SU-DHL-6 (cell line): ENCODE data around the gene MRPS2.

Experiments used
- EZH2phosphoT487 ChIP-seq: fragments of 200-600 bp; sonication (generic), shearing (Covaris generic); conservative IDR thresholded peaks from 2 replicates; pipeline ENCODE4 v1.6.1; 2018; ENCODE audit warnings: mild to moderate bottlenecking, antibody characterized with exemption, low read length, moderate library complexity, mixed read lengths
- TF ChIP-seq, protein P1 (sequence below): fragments of 200-600 bp; sonication (generic); IDR thresholded peaks from one replicate; pipeline ENCODE4 v1.5.1; 2017; ENCODE audit warnings: antibody characterized with exemption, mild to moderate bottlenecking, low read length, moderate library complexity; ENCODE audit not compliant: insufficient read depth, poor library complexity, severe bottlenecking

DNA sequence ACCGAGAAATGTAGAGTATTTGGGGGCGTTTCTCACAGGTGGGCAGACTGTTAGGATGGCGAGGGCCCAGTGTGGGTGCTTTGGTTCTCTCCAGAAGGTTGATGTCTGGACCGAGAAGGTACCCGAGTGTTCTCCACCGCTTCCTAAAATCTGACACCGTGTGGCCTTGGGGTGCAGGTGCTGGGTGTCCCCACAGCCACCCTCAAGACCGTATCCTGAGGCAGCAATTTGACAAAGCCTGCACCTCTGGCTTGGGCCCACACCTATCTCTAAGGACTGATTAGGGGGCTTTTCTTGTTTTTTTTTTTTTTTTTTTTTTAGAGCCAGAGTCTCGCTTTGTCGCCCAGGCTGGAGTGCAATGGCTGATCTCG lies 19.6 kb upstream of the MRPS2 start:
- no peak for TF ChIP-seq EZH2phosphoT487
- TF ChIP-seq, protein P1, sequence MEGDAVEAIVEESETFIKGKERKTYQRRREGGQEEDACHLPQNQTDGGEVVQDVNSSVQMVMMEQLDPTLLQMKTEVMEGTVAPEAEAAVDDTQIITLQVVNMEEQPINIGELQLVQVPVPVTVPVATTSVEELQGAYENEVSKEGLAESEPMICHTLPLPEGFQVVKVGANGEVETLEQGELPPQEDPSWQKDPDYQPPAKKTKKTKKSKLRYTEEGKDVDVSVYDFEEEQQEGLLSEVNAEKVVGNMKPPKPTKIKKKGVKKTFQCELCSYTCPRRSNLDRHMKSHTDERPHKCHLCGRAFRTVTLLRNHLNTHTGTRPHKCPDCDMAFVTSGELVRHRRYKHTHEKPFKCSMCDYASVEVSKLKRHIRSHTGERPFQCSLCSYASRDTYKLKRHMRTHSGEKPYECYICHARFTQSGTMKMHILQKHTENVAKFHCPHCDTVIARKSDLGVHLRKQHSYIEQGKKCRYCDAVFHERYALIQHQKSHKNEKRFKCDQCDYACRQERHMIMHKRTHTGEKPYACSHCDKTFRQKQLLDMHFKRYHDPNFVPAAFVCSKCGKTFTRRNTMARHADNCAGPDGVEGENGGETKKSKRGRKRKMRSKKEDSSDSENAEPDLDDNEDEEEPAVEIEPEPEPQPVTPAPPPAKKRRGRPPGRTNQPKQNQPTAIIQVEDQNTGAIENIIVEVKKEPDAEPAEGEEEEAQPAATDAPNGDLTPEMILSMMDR = no peak
